Liver (tissue), 9 donors: ENCODE results near the gene NR5A2. TPM values are rescaled to one million over a fixed set of nuclear protein-coding genes. Genes with fewer than 3 reads are reported as not detected.
A peak's percentile ranks its signal among the peaks of the same experiment; 100 is the strongest.

Experiments
- DNase-seq: peaks from one replicate; pipeline ENCODE4 v3.0.0-alpha.2; 2017; ENCODE audit warnings: low spot score
- H3K27ac ChIP-seq, 2 donors: one replicate each; pipeline ENCODE4 v1.7.0; 2013; ENCODE audit warnings: inconsistent platforms in 2 of 2, low read length in 2 of 2, control low read depth in 1 of 2, low read depth in 1 of 2, mild to moderate bottlenecking in 1 of 2
- H3K27me3 ChIP-seq, 4 donors: one replicate each; pipeline versions ENCODE4 v1.6.1 to v1.7.0; 2013; ENCODE audit warnings: low read length in 3 of 4, inconsistent platforms in 1 of 4, mild to moderate bottlenecking in 1 of 4, moderate library complexity in 1 of 4; ENCODE audit not compliant: control insufficient read depth in 4 of 4, insufficient read depth in 4 of 4
- H3K36me3 ChIP-seq, 4 donors: one replicate each; pipeline versions ENCODE4 v1.6.1 to v1.7.0; 2013; ENCODE audit warnings: low read length in 3 of 4, mild to moderate bottlenecking in 3 of 4, low read depth in 1 of 4, moderate library complexity in 1 of 4; ENCODE audit not compliant: control insufficient read depth in 4 of 4, insufficient read depth in 3 of 4
- H3K4me1 ChIP-seq, 4 donors: one replicate each; pipeline versions ENCODE4 v1.6.1 to v1.7.0; 2013; ENCODE audit warnings: low read length in 3 of 4, mild to moderate bottlenecking in 3 of 4, moderate library complexity in 1 of 4; ENCODE audit not compliant: control insufficient read depth in 4 of 4, insufficient read depth in 4 of 4
- H3K4me3 ChIP-seq, 3 donors: one replicate each; pipeline versions ENCODE4 v1.6.1 to v1.7.0; 2013; ENCODE audit warnings: low read length in 3 of 3, control low read depth in 1 of 3, low read depth in 1 of 3, mild to moderate bottlenecking in 1 of 3
- H3K9ac ChIP-seq, 2 donors: one replicate each; pipeline ENCODE4 v1.7.0; 2013; ENCODE audit warnings: low read length in 2 of 2, mild to moderate bottlenecking in 2 of 2, moderate library complexity in 2 of 2, control low read depth in 1 of 2, low read depth in 1 of 2
- H3K9me3 ChIP-seq, 4 donors: one replicate each; pipeline versions ENCODE4 v1.6.1 to v1.7.0; 2013; ENCODE audit warnings: low read length in 3 of 4; ENCODE audit not compliant: control insufficient read depth in 4 of 4
- EGR1 ChIP-seq, 2 donors: IDR thresholded peaks; 2 replicates each; pipeline ENCODE4 v1.6.1; 2016 to 2018; ENCODE audit warnings: antibody characterized with exemption in 2 of 2, low read depth in 2 of 2
- FOXA1 ChIP-seq: IDR thresholded peaks from 2 replicates; pipeline ENCODE4 v1.6.1; 2016; ENCODE audit warnings: antibody characterized with exemption
- FOXA2 ChIP-seq: IDR thresholded peaks from 2 replicates; pipeline ENCODE4 v1.6.1; 2016; ENCODE audit warnings: antibody characterized with exemption
- GABPA ChIP-seq, 2 donors: IDR thresholded peaks in 1 of 2; conservative IDR thresholded peaks in 1 of 2; 2 replicates each; pipeline ENCODE4 v1.6.1; 2016; ENCODE audit warnings: antibody characterized with exemption in 2 of 2, mild to moderate bottlenecking in 1 of 2, moderate library complexity in 1 of 2
- HNF4A ChIP-seq, 2 donors: conservative IDR thresholded peaks; 2 replicates each; pipeline ENCODE4 v1.6.1; 2016; ENCODE audit warnings: antibody characterized with exemption in 2 of 2, mild to moderate bottlenecking in 2 of 2
- HNF4G ChIP-seq: IDR thresholded peaks from 2 replicates; pipeline ENCODE4 v1.6.1; 2016; ENCODE audit warnings: antibody characterized with exemption
- JUND ChIP-seq, 2 donors: IDR thresholded peaks; 2 replicates each; pipeline ENCODE4 v1.6.1; 2016; ENCODE audit warnings: antibody characterized with exemption in 2 of 2
- NR2F2 ChIP-seq: IDR thresholded peaks from 2 replicates; pipeline ENCODE4 v1.6.1; 2016; ENCODE audit warnings: antibody characterized with exemption
- RAD21 ChIP-seq, 2 donors: IDR thresholded peaks; 2 replicates each; pipeline ENCODE4 v1.6.1; 2016; ENCODE audit warnings: antibody characterized with exemption in 2 of 2, mild to moderate bottlenecking in 2 of 2
- REST ChIP-seq: IDR thresholded peaks from 2 replicates; pipeline ENCODE4 v1.6.1; 2016; ENCODE audit warnings: antibody characterized with exemption, mild to moderate bottlenecking
- SP1 ChIP-seq: IDR thresholded peaks from 2 replicates; pipeline ENCODE4 v1.6.1; 2018; ENCODE audit warnings: antibody characterized with exemption, mild to moderate bottlenecking
- TAF1 ChIP-seq: conservative IDR thresholded peaks from 2 replicates; pipeline ENCODE4 v1.6.1; 2016; ENCODE audit warnings: antibody characterized with exemption, mild to moderate bottlenecking
- YY1 ChIP-seq: IDR thresholded peaks from 2 replicates; pipeline ENCODE4 v1.6.1; 2016; ENCODE audit warnings: antibody characterized with exemption, mild to moderate bottlenecking
- WGBS: extraction: QIAGEN DNeasy Blood & Tissue Kit; methylation state at CpG from one replicate; pipeline ENCODE4 v1.1.7; 2013; 5-methylcytosine and 5-hydroxymethylcytosine counted together
- polyA plus RNA-seq, 2 donors: library from polyadenylated mRNA; stranded (reverse) in 1 of 2; unstranded in 1 of 2; fragments of 200-250 nt in 1 of 2; fragments of >200 nt in 1 of 2; fragmentation: Nextera tagmentation in 1 of 2; extraction: Ambion mirVana in 1 of 2; gene quantifications; one replicate each; pipeline versions ENCODE4 v1.2.1 to v1.2.3, GENCODE V29; 2013 to 2015
- total RNA-seq, 2 donors: library from RNA; depleted of rRNA; stranded (reverse); fragments of >200 nt; gene quantifications; one replicate each; pipeline ENCODE4 v1.2.3, GENCODE V29; 2014
- TF ChIP-seq, protein P1 (sequence below): IDR thresholded peaks from 2 replicates; pipeline ENCODE4 v1.6.1; 2016; ENCODE audit warnings: antibody characterized with exemption
- TF ChIP-seq, protein P2 (sequence below): fragments of 150-350 bp; IDR thresholded peaks from 2 replicates; pipeline ENCODE4 v1.5.1; 2017; ENCODE audit warnings: improper control_type of control experiment, low read depth, low read length; ENCODE audit not compliant: missing input control
- TF ChIP-seq, protein P3 (sequence below): IDR thresholded peaks from 2 replicates; pipeline ENCODE4 v1.6.1; 2016; ENCODE audit warnings: antibody characterized with exemption
- TF ChIP-seq, protein P4 (sequence below): IDR thresholded peaks from 2 replicates; pipeline ENCODE4 v1.6.1; 2016; ENCODE audit warnings: antibody characterized with exemption
- donor health status: healthy.
- donor health status: healthy.
- donor health status: healthy.
- donor health status: healthy.
- donor health status: healthy.

NR5A2 gene
- total and polyA plus RNA-seq, 4 donors: 10.0 to 37.5 (median 21.1) TPM

GRCh38 chr1:200043336-200043668 is 15.8 kb downstream of the NR5A2 start (continued):
- no peak for TF ChIP-seq GABPA (IDR thresholded peaks at IDR 0.05 in 1 of 2, conservative IDR thresholded peaks at IDR 0.05 in 1 of 2)
- TF ChIP-seq TAF1: no peak
- no peak for TF ChIP-seq FOXA1
- no peak for TF ChIP-seq EGR1 (IDR thresholded peaks at IDR 0.05; ENCODE audit: low read depth in 2 of 2)

DNA sequence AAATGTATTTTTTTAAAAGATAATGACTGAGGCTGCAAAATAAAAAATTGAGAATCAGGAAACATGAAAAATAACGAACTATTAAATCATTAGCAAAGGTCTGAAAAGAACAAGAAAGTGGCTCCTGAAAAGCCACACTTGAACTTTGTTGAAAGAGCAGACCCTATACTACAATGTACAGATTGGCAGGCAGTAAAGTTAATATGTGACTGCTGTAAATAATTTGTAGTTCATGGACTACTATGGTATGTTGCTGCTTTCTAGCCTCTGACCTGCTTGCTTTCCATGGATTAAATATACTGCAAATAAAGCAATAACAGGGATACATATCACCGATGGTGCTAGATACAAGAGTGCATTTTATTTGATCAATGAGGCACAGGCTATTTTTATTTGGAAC is 18.6 kb downstream of the NR5A2 start:
- H3K4me3 ChIP-seq: no peak overlapping the region
- H3K36me3 ChIP-seq: peaks cover 0 to 10% (median 4%) of the 10 kb centered on the region in 4 donors
- H3K9ac ChIP-seq: no peak overlapping the region
- no peak for DNase-seq
- no peak overlapping the region for H3K27ac ChIP-seq
- 70% methylated on average over 2 of the region's 2 CpGs for WGBS
- H3K9me3 ChIP-seq: no peaks in the 10 kb centered on the region
- H3K27me3 ChIP-seq: no peaks in the 10 kb centered on the region
- TF ChIP-seq SP1 (no peak), HNF4A (conservative IDR thresholded peaks at IDR 0.05) (no peak), FOXA1 (no peak), RAD21 (IDR thresholded peaks at IDR 0.05) (no peak), JUND (IDR thresholded peaks at IDR 0.05) (no peak), FOXA2 (no peak), TAF1 (no peak), REST (no peak), GABPA (IDR thresholded peaks at IDR 0.05 in 1 of 2, conservative IDR thresholded peaks at IDR 0.05 in 1 of 2) (no peak), HNF4G (no peak)
- TF ChIP-seq, protein P1, sequence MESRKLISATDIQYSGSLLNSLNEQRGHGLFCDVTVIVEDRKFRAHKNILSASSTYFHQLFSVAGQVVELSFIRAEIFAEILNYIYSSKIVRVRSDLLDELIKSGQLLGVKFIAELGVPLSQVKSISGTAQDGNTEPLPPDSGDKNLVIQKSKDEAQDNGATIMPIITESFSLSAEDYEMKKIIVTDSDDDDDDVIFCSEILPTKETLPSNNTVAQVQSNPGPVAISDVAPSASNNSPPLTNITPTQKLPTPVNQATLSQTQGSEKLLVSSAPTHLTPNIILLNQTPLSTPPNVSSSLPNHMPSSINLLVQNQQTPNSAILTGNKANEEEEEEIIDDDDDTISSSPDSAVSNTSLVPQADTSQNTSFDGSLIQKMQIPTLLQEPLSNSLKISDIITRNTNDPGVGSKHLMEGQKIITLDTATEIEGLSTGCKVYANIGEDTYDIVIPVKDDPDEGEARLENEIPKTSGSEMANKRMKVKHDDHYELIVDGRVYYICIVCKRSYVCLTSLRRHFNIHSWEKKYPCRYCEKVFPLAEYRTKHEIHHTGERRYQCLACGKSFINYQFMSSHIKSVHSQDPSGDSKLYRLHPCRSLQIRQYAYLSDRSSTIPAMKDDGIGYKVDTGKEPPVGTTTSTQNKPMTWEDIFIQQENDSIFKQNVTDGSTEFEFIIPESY: no peak
- TF ChIP-seq, protein P2, sequence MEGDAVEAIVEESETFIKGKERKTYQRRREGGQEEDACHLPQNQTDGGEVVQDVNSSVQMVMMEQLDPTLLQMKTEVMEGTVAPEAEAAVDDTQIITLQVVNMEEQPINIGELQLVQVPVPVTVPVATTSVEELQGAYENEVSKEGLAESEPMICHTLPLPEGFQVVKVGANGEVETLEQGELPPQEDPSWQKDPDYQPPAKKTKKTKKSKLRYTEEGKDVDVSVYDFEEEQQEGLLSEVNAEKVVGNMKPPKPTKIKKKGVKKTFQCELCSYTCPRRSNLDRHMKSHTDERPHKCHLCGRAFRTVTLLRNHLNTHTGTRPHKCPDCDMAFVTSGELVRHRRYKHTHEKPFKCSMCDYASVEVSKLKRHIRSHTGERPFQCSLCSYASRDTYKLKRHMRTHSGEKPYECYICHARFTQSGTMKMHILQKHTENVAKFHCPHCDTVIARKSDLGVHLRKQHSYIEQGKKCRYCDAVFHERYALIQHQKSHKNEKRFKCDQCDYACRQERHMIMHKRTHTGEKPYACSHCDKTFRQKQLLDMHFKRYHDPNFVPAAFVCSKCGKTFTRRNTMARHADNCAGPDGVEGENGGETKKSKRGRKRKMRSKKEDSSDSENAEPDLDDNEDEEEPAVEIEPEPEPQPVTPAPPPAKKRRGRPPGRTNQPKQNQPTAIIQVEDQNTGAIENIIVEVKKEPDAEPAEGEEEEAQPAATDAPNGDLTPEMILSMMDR: no peak
- TF ChIP-seq, protein P3, sequence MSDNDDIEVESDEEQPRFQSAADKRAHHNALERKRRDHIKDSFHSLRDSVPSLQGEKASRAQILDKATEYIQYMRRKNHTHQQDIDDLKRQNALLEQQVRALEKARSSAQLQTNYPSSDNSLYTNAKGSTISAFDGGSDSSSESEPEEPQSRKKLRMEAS: no peak
- H3K4me1 ChIP-seq: peaks cover 4 to 31% (median 17%) of the 10 kb centered on the region in 4 donors

GRCh38 chr1:200048244-200048643 is 20.7 kb downstream of the NR5A2 start:
- peaks cover 0 to 10% (median 4%) of the 10 kb centered on the region in 4 donors for H3K36me3 ChIP-seq
- peaks cover 4 to 26% (median 12%) of the 10 kb centered on the region in 4 donors for H3K4me1 ChIP-seq
- TF ChIP-seq YY1: no peak
- no peak for TF ChIP-seq JUND (IDR thresholded peaks at IDR 0.05)
- TF ChIP-seq RAD21 (IDR thresholded peaks at IDR 0.05): no peak
- TF ChIP-seq SP1: no peak
- TF ChIP-seq REST: no peak
- TF ChIP-seq, protein P4, sequence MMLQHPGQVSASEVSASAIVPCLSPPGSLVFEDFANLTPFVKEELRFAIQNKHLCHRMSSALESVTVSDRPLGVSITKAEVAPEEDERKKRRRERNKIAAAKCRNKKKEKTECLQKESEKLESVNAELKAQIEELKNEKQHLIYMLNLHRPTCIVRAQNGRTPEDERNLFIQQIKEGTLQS: no peak
- TF ChIP-seq, protein P2: no peak
- no peak for TF ChIP-seq TAF1
- TF ChIP-seq NR2F2: no peak

More at GRCh38 chr1:200048244-200048643, 20.7 kb downstream of the NR5A2 start:
- Histone ChIP-seq H3K9ac (no peak overlapping the region), H3K27me3 (no peaks in the 10 kb centered on the region), H3K27ac (peak overlapping the region in 1 of 2 donors; percentile 15), H3K9me3 (no peaks in the 10 kb centered on the region), H3K4me3 (no peak overlapping the region)
- WGBS: 84% methylated on average over 5 of the region's 5 CpGs
- DNase-seq: no peak
